ENCODE measurements around the gene RGL1.

DNA sequence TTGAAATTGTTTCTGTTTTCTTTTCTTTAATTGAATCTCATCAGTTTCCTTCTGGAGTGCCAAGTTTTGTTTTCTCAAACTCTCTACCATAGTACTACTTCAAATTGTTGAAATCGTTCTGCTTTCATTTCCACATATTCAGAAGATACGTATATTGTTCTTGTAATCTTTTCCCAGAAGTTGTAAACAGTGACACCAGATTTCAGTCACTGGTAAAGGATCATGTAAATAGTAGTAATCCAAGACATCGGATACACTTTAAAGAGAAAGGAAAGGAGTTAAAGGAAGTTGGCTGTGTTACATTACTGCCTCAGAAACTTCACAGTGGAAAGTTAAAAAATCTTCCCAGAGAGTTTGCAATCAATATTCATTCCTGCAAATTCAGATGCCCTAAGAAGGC, 67.5 kb downstream of the RGL1 start:
- TF ChIP-seq EZH2phosphoT487 (IDR thresholded peaks at IDR 0.05; ENCODE audit: borderline replicate concordance): no peak
- TF ChIP-seq, protein P1, sequence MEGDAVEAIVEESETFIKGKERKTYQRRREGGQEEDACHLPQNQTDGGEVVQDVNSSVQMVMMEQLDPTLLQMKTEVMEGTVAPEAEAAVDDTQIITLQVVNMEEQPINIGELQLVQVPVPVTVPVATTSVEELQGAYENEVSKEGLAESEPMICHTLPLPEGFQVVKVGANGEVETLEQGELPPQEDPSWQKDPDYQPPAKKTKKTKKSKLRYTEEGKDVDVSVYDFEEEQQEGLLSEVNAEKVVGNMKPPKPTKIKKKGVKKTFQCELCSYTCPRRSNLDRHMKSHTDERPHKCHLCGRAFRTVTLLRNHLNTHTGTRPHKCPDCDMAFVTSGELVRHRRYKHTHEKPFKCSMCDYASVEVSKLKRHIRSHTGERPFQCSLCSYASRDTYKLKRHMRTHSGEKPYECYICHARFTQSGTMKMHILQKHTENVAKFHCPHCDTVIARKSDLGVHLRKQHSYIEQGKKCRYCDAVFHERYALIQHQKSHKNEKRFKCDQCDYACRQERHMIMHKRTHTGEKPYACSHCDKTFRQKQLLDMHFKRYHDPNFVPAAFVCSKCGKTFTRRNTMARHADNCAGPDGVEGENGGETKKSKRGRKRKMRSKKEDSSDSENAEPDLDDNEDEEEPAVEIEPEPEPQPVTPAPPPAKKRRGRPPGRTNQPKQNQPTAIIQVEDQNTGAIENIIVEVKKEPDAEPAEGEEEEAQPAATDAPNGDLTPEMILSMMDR (conservative IDR thresholded peaks at IDR 0.05; ENCODE audit: low read length): no peak
